GM21381 (cell line): ENCODE data around the gene NYNRIN.

Source experiments
- ATAC-seq: cut with Tn5 transposase; IDR thresholded peaks from one replicate; pipeline ENCODE4 v1.9.1; 2021; ENCODE audit warnings: mild to moderate bottlenecking, moderate library complexity; ENCODE audit not compliant: unreplicated experiment

The NYNRIN gene

DNA sequence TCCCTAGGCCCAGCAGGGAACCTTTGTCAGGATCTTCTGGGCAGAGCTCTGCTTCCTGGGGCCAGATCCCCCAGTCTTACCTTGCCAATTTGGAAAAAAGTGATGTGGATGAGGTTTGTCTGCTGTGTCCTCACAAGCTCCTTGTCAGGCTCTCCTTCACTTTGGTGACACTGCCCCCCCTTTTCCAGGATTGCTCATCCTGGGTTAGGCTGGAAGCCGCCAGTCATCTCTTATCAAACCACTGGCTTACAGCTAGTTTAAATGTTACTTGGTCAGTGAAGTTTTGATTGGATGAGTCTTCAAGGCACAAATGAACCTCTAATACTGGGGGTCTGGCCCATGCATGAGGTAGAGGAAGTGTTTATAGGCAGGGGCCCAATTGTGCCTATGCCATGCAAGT is 15.3 kb downstream of the NYNRIN start:
- no peak for ATAC-seq

DNA sequence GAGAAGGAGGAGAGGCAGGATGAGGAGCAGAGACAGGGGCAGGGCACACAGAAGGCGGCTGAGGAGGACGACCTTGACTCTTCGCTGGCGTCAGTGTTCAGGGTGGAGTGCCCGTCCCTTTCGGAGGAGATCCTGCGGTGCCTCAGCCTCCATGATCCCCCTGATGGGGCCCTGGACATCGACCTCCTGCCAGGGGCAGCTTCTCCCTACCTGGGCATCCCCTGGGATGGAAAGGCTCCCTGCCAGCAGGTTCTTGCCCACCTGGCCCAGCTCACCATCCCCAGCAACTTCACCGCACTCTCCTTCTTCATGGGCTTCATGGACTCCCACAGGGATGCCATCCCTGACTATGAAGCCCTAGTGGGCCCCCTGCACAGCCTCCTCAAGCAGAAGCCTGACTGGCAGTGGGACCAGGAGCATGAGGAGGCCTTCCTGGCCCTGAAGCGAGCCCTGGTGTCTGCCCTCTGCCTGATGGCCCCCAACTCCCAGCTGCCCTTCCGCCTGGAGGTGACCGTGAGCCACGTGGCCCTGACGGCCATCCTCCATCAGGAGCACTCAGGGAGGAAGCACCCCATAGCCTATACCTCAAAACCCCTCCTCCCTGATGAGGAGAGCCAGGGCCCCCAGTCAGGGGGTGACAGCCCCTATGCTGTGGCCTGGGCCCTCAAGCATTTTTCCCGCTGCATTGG is 16.1 kb downstream of the NYNRIN start:
- ATAC-seq, result no peak

DNA sequence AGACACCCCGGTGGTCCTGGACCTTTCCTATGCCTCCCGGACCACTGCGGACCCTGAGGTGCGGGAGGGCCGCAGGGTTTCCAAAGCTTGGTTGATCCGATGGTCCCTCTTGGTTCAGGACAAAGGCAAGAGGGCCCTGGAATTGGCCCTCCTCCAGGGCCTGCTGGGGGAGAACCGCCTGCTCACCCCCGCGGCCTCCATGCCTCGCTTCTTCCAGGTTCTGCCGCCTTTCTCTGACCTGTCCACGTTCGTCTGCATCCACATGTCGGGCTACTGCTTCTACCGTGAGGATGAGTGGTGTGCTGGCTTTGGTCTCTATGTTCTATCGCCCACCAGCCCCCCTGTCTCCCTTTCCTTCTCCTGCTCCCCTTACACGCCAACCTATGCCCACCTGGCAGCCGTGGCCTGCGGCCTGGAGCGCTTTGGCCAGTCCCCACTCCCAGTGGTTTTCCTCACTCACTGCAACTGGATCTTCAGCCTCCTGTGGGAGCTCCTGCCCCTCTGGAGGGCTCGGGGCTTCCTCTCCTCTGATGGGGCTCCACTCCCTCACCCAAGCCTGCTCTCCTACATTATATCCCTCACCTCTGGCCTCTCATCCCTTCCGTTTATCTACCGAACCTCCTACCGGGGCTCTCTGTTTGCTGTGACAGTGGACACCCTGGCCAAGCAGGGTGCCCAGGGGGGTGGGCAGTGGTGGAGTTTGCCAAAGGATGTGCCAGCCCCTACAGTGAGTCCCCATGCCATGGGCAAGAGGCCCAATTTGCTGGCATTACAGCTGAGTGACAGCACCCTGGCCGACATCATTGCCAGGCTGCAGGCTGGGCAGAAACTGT is 16.8 kb downstream of the NYNRIN start:
- ATAC-seq, result no peak

DNA sequence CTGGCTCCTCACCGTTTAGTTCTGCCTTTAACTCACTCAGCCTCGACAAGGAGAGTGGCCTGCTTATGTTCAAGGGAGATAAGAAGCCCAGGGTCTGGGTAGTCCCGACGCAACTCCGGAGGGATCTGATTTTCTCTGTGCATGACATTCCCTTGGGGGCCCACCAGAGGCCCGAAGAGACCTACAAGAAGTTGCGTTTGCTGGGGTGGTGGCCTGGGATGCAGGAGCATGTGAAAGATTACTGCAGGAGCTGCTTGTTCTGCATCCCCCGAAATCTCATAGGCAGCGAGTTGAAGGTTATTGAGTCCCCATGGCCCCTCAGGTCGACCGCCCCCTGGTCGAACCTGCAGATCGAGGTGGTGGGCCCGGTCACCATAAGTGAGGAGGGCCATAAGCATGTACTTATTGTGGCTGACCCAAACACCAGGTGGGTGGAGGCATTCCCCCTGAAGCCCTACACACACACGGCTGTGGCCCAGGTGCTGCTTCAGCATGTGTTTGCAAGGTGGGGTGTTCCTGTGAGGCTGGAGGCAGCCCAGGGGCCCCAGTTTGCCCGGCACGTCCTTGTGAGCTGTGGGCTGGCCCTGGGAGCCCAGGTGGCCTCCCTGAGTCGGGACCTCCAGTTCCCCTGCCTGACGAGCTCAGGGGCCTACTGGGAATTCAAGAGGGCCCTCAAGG is 17.6 kb downstream of the NYNRIN start:
- no peak for ATAC-seq

DNA sequence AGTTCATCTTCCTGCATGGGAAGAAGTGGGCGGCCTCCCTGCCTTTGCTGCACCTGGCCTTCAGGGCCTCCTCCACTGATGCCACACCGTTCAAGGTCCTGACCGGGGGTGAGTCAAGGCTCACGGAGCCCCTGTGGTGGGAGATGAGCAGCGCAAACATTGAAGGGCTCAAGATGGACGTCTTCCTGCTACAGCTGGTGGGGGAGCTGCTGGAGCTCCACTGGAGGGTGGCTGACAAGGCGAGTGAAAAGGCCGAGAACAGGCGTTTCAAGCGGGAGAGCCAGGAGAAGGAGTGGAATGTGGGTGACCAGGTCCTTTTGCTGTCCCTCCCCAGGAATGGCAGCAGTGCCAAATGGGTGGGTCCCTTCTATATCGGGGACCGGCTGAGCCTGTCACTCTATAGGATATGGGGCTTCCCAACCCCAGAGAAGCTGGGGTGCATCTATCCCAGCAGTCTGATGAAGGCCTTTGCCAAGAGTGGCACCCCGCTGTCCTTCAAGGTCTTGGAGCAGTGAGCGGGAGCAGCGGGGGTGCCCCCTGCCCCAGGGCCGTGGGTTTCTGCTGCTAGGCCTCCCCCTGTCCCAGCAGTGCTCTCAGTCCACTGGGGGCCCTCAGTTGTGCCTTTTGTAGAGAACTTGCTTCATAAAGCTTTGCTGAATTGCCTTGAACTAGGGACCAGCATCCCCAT is 18.3 kb downstream of the NYNRIN start:
- no peak for ATAC-seq

DNA sequence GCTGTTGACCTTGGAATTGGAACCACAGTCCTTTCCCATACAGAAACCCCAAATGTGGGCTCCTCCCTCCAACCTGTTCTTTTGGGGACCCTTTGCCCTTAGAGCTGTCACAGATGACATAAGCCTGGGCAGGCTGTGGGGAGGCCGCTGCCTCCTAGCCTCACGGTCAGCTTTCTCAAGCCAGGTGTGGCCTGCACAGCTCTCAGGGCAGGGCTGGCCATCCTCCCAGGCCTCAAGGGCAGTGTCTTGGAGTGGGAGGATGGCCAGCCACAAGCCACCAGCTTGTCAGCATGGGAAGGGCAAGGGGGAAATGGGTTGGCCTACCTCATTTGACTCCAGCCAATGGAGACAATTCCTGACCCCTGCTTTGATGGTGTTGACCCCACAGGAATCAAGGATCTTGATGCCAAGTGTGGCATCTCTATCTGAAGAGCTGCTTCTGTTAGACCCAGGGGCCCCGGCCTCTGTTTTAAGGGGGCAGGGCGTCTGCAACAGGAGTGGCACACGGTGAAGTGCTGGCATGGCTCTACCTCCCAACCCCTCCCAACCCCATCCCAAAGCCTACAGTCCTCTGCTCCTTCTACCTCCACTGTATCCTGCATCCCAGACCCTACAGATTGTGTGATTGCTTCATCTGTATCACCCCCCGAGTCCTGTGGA is 19.2 kb downstream of the NYNRIN start:
- ATAC-seq, result no peak

DNA sequence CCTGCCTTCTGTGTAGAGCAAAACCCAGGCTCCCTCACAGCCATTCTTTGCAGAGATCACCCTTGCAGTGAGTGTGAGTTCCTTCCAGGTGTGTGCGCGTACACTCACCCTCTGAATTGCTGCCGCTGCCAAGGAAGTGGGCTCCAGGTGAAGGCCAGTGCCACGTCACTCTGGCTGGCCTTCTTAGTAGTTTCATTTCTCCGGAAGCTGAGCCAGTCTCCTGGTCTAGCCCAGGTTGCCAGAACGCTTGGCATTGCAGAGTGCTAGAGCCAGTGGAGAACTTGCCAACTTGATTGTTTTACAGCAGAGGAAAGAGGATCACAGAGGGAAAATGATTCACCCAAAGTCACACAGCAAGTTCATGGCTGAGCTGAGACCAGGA is 19.7 kb downstream of the NYNRIN start:
- ATAC-seq, result no peak

DNA sequence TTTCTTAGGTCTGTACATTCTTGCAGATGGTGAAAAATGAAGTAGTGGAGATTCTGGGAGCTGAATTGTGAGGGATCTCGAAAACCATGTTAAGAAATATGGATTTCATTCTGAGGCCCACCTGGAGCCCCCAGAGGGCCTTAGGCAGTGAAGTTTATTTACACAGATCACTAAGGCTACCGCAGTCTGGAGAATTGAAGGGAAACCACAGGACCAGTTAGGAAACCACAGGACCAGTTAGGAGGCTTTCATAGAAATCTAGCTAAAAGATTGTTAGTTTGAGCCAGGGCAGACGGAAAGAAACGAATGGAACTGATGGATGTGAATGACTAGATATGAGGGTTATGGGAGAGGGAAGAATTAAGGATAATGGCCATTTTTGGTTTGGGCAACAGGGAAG is 23.5 kb downstream of the NYNRIN start:
- ATAC-seq, result no peak

DNA sequence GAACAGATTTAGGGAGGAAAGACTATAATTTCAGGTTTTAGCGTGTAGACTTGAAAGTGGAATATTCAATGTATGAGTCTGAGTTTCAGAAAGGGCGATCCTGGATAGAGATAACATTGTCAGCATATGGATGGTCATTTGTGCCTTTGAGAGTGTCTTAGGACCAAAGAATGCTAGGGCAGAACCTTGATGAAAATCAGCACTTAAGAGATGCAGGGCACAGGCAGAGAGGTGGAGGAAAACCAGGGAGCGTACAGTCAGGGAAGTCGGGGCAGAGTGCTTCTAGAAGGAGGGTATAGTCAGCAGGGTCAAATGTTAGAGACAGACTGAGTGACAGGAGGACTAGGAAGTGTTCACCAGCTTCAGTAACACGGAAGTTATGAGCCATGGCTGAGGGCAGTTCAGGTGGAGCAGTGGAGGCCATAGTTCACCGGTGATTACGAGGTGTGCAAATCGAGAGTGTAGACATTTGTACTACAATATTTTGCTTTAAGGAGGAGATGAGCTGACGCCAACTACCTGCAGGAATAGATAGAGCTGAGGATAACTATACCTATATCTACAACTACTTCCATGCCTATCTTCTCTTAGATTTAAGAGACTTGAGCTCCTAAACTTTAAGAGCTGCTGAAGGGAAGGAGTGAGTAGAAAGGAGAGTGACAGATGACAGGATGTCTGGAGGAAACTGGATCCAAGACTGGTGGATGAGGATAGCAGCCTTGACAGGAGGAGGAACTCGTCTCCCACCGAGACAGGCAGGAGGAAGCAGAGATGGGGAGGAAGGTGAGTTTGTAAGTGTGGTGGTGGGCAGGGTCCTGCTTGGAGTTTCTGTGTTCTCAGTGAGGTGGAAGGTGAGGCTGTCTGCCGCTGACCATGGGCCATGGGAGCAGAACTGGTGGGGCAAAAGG is 24.1 kb downstream of the NYNRIN start:
- ATAC-seq, result no peak

DNA sequence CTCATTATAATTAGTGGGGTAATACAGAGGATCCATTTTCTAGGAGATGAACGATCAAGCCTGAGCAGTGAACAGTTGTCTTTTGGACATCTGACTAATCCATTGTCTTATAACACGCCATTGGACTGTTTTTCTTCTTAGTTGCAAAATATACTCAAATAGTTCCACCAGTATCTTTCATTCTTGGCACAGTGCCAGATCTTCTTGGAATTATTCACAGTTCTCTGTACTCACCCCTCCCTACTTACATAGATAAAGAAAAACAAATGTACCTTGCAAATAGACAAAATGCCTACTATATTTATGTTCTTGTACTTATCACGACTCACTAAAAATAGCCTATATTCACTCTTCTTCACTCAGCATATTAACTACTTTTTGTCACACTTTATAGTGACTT is 26.9 kb downstream of the NYNRIN start:
- no peak for ATAC-seq

DNA sequence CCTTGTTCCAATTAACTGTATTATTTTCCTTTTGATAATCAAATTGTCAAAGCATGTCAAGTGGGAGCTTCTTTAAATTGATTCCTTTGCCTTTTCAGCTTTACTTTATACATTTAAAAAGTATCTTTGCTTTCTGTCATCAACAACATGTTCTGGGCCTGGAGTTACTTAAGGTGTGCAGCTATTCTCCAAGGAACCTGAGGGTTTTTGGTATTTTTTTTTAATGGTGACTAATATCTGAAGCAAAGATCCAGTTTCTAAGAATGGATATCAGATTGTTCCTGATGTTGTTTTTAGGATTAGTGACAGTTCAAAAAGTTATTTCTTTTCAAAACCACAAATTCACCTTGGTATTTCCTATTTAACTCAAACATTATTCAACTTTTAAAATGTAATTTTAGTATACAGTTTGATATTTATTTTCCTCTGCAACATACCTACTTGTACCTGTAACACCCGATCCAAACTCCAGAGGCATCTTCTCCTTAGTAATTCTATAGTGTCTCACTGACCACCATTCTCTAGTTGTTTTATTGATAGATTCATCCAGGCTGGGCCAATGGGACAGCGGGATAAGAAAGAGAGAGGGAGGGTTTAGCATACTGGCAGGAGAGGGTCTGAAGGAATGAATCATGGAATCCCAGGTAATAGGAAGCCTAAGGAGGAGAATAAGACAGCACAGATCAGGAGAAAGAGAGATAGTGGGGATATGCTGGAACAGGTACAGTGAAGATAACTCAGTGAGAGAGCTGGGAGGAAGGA is 27.5 kb downstream of the NYNRIN start:
- ATAC-seq, result no peak

DNA sequence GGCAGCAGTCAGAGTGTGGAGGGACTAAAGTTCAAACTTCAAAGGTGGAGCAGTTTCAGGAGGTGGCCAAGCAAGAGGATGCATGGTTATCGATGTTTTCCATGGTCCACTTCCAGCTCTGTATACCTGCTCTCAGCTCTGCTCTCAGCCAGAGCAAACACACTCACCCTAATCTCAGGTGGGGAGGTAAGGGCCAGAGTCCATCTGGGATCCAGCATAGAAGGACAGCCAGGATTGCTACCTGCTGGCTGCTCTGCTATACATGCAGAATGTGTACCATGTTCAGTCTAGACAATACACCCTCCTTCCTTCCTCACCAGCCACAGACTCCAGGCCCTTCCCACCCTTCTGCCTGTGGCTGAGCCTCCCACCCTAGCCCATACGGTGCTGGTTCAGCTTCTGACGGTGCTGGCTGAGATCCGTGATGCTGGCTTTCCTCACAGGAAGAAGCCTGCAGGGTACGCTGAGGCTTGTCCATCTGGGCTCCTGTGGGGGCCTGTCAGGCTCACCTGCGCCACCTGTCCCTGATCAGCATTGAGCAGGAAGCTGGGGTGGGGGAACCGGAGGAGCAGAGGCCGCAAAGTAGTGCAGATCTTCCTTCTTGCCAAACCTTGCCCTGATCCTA is 28.2 kb downstream of the NYNRIN start:
- ATAC-seq, result no peak

DNA sequence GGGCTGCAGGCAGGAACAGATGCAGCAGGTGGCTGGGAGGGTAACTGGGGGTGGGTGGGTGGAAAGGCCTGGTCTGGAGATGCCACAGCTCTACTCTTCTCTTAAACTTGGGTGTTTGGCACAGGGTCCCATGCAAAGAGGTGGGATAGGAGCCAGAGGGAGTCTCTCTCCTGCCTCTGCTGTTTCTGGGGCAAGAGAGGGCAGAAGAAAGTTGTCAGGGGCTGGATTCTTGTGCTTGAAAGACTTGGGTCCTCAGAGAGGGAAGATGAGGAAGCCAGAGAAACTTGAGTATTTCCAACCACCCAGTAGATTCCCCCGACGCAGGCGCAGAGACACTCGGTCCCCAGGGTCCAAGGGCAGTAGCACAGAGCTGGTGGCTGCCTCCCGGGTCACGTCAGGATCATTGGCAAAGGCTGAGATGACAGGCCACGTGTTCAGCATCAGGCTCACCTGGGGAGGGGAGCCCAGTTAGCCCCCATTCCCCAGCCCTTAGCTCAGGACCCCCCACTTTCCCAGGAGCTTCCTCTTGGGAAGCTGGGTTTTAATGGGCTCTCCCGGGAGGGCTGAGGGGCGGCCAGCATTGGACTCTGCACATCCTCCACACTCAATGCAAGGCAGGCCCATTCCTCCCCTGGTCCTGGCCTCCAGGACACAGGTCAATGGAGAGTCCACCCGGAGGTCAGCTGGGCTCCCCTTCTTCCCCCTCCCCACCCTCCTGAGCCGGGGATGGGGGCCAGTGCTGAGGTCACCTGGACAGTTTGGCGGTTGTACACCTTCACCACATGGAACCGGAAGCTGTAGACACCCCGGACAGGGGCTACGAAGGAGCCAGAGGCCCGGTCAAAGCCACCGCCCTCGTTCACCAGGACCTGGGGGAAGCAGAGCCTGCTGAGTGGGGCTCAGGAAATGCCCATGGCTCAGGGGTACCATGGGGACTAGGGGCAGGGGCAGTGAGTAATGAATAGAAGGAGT is 29.0 kb downstream of the NYNRIN start:
- ATAC-seq, result no peak

DNA sequence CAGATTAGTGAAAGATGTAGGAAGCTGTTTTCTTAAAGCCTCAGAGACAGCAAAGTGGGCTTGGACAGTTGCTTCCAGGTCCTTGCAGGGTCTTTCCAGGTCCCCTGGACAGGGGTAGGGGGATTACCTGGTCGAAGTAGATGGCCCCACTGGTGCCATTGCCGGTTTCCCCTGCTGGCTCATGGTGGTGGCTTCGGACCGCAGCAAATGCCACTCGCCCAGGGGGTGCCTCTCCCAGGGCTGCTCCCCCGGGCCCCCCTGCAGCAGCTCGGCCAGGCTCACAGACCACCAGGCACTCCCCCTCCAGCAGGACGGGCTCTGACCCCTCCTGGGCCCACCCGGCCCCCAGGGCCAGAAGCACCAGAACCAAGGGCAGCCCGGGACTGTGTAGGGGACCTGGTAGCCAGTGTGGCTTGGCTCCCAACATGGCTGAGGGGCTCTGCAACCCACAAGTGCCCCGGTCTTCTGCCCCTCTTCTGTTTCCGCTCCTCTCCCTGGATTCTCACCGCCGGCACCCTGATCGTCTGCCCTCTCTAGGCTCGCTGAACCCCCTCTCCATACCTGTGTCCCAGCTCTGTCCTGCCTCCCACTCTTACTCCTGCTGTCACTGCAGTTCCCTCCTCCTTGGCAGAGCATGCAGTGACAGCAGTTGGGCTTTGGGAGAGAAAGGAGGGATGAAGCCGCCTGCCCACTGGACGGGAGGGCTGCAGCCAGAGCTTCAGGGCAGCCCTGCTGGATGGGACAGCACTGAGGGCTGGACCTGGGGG is 30.0 kb downstream of the NYNRIN start:
- no peak for ATAC-seq

DNA sequence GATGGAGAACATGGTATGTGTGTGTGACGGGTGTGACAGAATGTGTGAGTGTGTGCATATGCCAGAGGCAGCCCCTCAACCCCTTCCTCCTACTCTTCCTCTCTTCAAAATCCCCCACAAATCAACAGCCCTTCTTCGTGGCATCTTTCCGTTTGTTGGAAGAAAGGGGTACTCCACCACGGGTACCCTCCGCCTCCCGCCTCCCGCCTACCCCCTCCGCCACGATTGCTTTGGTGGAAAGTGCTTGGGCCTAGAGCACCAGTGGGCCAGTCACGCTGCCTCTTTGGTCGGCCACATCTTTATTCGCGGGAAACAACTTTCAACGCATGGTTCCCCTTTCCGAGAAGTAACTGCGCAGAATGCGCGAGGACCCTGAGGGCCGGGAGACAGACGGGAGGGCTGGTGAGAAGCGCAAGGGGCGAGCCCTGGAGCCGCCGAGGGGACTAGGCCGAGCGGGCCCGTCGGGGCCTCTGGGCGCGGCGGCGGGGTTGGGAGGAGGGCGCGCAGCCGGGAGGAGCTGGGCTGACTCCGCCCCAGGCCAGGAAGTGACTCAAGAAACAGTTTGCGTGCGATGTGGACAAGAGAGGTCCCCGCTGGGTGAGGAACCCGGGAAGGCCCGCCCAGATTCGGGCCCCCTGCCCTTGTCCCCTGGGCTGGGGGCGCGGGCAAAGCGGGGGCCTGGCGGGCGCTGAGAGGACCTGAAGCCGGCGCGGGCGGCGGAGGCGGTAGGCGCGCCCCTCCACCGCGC is 30.8 kb downstream of the NYNRIN start, which contains the start of the genes CBLN3 and KHNYN:
Gene CBLN3, minus strand, starts transcription at position 274 of the 748 bp plus-strand sequence. CDS start 614 bp downstream, outside the sequence.
Gene KHNYN, plus strand, starts transcription at position 560 of the 748 bp plus-strand sequence. CDS start 777 bp downstream, outside the sequence.
- peak; percentile 88 for ATAC-seq
